ENCODE measurements around the gene WLS. TPM values are rescaled to one million over a fixed set of nuclear protein-coding genes. Genes with fewer than 3 reads are reported as not detected.

The WLS gene
- total and polyA plus RNA-seq, 2 donors (not counting 1 experiment from before 2014, with no cell fraction given) = 0.49 TPM; not detected in 1

GRCh38 chr1:68145418-68146126 is 86.8 kb downstream of the WLS start:
- Mint-ChIP-seq H3K27me3 (peaks cover 6% of the 10 kb centered on the region), H3K27ac (no peak overlapping the region), H3K4me3 (no peak overlapping the region), H3K4me1 (no peaks in the 10 kb centered on the region), H3K9me3 (ENCODE audit: insufficient read depth) (no peaks in the 10 kb centered on the region)
- TF ChIP-seq CTCF (IDR thresholded peaks at IDR 0.05) (no peak), EZH2 (IDR thresholded peaks at IDR 0.05; ENCODE audit: borderline replicate concordance, insufficient read depth, low read depth, low read length, poor library complexity, severe bottlenecking) (no peak)
- Histone ChIP-seq H4K20me1 (ENCODE audit: control insufficient read depth, insufficient read depth, low read length, poor library complexity, severe bottlenecking) (no peaks in the 10 kb centered on the region), H3K27me3 (replicated peaks in 1 of 4; ENCODE audit: control extremely low read depth in 1 of 4, control insufficient read depth in 3 of 4, insufficient read depth in 4 of 4, low read length in 3 of 4) (no peaks in the 10 kb centered on the region), H3K4me2 (replicated peaks; ENCODE audit: low read depth, low read length, poor library complexity, severe bottlenecking) (no peak overlapping the region), H3K79me2 (ENCODE audit: control insufficient read depth, insufficient read depth, low read length) (no peaks in the 10 kb centered on the region), H3K27ac (ENCODE audit: low read length in 2 of 2) (no peak overlapping the region), H3K36me3 (replicated peaks in 1 of 2; ENCODE audit: control extremely low read depth in 1 of 2, control insufficient read depth in 1 of 2, extremely low read depth in 1 of 2, insufficient read depth in 2 of 2, low read length in 1 of 2) (no peaks in the 10 kb centered on the region), H3K9ac (ENCODE audit: low read length) (no peak overlapping the region), H3K4me3 (ENCODE audit: control extremely low read depth in 1 of 5, extremely low read depth in 1 of 5, insufficient read depth in 1 of 5, low read depth in 2 of 5, low read length in 4 of 5) (no peak overlapping the region), H2AFZ (ENCODE audit: insufficient read depth, low read depth, low read length, poor library complexity, severe bottlenecking) (no peak overlapping the region), H3K4me1 (ENCODE audit: control insufficient read depth in 2 of 2, insufficient read depth in 2 of 2, low read length in 2 of 2) (no peaks in the 10 kb centered on the region), H3K9me3 (ENCODE audit: control extremely low read depth in 1 of 3, control insufficient read depth in 2 of 3, insufficient read depth in 1 of 3, low read length in 2 of 3) (no peaks in the 10 kb centered on the region)
- CTCF ChIA-PET = interaction anchor here (0.7 kb wide), 1 partner anchor 28 kb away, joined by 3 read pairs; no protein-coding TSS in a partner anchor
- 81% methylated on average over 5 of the region's 10 CpGs for WGBS (ENCODE audit: insufficient coverage)
- POLR2A ChIA-PET = no interaction called here
- intact Hi-C loops (cut with micrococcal nuclease) = no loop called here
- ATAC-seq (ENCODE audit: low read depth) (no peak), DNase-seq (no peak)

GRCh38 chr1:68144856-68145255 is 87.5 kb downstream of the WLS start:
- no peaks in the 10 kb centered on the region for H3K4me1 Mint-ChIP-seq
- no peak overlapping the region for H3K27ac ChIP-seq (ENCODE audit: low read length in 2 of 2)
- ChIA-PET POLR2A (no interaction called here), CTCF (interaction anchor here (1.6 kb wide), 1 partner anchor 28 kb away, joined by 5 read pairs; no protein-coding TSS in a partner anchor)
- no peaks in the 10 kb centered on the region for H4K20me1 ChIP-seq (ENCODE audit: control insufficient read depth, insufficient read depth, low read length, poor library complexity, severe bottlenecking)
- peaks cover 6% of the 10 kb centered on the region for H3K27me3 Mint-ChIP-seq
- no peak overlapping the region for H2AFZ ChIP-seq (ENCODE audit: insufficient read depth, low read depth, low read length, poor library complexity, severe bottlenecking)
- no peaks in the 10 kb centered on the region for H3K9me3 Mint-ChIP-seq (ENCODE audit: insufficient read depth)
- no peak overlapping the region for H3K4me2 ChIP-seq (replicated peaks; ENCODE audit: low read depth, low read length, poor library complexity, severe bottlenecking)
- no peak overlapping the region for H3K27ac Mint-ChIP-seq
- H3K4me3 ChIP-seq (ENCODE audit: control extremely low read depth in 1 of 5, extremely low read depth in 1 of 5, insufficient read depth in 1 of 5, low read depth in 2 of 5, low read length in 4 of 5) = no peak overlapping the region
- H3K27me3 ChIP-seq (replicated peaks in 1 of 4; ENCODE audit: control extremely low read depth in 1 of 4, control insufficient read depth in 3 of 4, insufficient read depth in 4 of 4, low read length in 3 of 4) = no peaks in the 10 kb centered on the region
- no peak for DNase-seq
- intact Hi-C loops (cut with micrococcal nuclease) = no loop called here
- no peaks in the 10 kb centered on the region for H3K79me2 ChIP-seq (ENCODE audit: control insufficient read depth, insufficient read depth, low read length)
- no peak overlapping the region for H3K9ac ChIP-seq (ENCODE audit: low read length)
- no peaks in the 10 kb centered on the region for H3K4me1 ChIP-seq (ENCODE audit: control insufficient read depth in 2 of 2, insufficient read depth in 2 of 2, low read length in 2 of 2)
- TF ChIP-seq CTCF (IDR thresholded peaks at IDR 0.05) (no peak), EZH2 (IDR thresholded peaks at IDR 0.05; ENCODE audit: borderline replicate concordance, insufficient read depth, low read depth, low read length, poor library complexity, severe bottlenecking) (no peak)
- no peak for ATAC-seq (ENCODE audit: low read depth)
- no peaks in the 10 kb centered on the region for H3K36me3 ChIP-seq (replicated peaks in 1 of 2; ENCODE audit: control extremely low read depth in 1 of 2, control insufficient read depth in 1 of 2, extremely low read depth in 1 of 2, insufficient read depth in 2 of 2, low read length in 1 of 2)
- H3K4me3 Mint-ChIP-seq = no peak overlapping the region
- WGBS (ENCODE audit: insufficient coverage) = 95% methylated on average over 4 of the region's 4 CpGs
- H3K9me3 ChIP-seq (ENCODE audit: control extremely low read depth in 1 of 3, control insufficient read depth in 2 of 3, insufficient read depth in 1 of 3, low read length in 2 of 3) = no peaks in the 10 kb centered on the region

Data from B cell (primary cell).